SK-N-SH treated with all-trans-retinoic acid at 6 μM for 48 hours (cell line): ENCODE measurements around the gene CFAP73.

Source experiments
- ARNTL ChIP-seq: fragments of 450-650 bp; formaldehyde crosslinking; IDR thresholded peaks from 2 replicates; pipeline ENCODE4 v1.5.0; 2020; ENCODE audit warnings: low read depth, mild to moderate bottlenecking, moderate library complexity, borderline replicate concordance
- ESRRG ChIP-seq: fragments of 250-450 bp; sonication (Bioruptor Pico); IDR thresholded peaks from 2 replicates; pipeline ENCODE4 v1.6.1; 2021; ENCODE audit warnings: mild to moderate bottlenecking
- ISL1 ChIP-seq: fragments of 250-450 bp; sonication (Bioruptor Pico); IDR thresholded peaks from 2 replicates; pipeline ENCODE4 v2.1.2; 2022; ENCODE audit warnings: mild to moderate bottlenecking, moderate library complexity
- OSR1 ChIP-seq: fragments of 250-450 bp; sonication (Bioruptor Pico); IDR thresholded peaks from 2 replicates; pipeline ENCODE4 v1.8.0; 2022; ENCODE audit warnings: moderate library complexity, mild to moderate bottlenecking, inconsistent platforms
- RARB ChIP-seq: fragments of 250-450 bp; sonication (Bioruptor Pico); IDR thresholded peaks from 2 replicates; pipeline ENCODE4 v1.8.0; 2021; ENCODE audit warnings: mild to moderate bottlenecking, moderate library complexity
- ZC3H10 ChIP-seq: fragments of 250-450 bp; sonication (Bioruptor Pico); IDR thresholded peaks from 2 replicates; pipeline ENCODE4 v1.5.1; 2021; ENCODE audit warnings: mild to moderate bottlenecking, moderate library complexity
- ZFP3 ChIP-seq: fragments of 250-450 bp; sonication (Bioruptor Pico); IDR thresholded peaks from 2 replicates; pipeline ENCODE4 v1.5.0; 2020; ENCODE audit warnings: mild to moderate bottlenecking, moderate library complexity
- ZFP30 ChIP-seq: fragments of 450-650 bp; formaldehyde crosslinking; IDR thresholded peaks from 2 replicates; pipeline ENCODE4 v1.5.0; 2022; ENCODE audit warnings: mild to moderate bottlenecking, moderate library complexity
- ZNF565 ChIP-seq: fragments of 450-650 bp; formaldehyde crosslinking; conservative IDR thresholded peaks from 2 replicates; pipeline ENCODE4 v1.5.0; 2020; ENCODE audit warnings: low read depth, mild to moderate bottlenecking, moderate library complexity
- ZNF8 ChIP-seq: fragments of 450-650 bp; formaldehyde crosslinking; IDR thresholded peaks from 2 replicates; pipeline ENCODE4 v1.5.0; 2020; ENCODE audit warnings: mild to moderate bottlenecking, moderate library complexity
- TF ChIP-seq, protein P1 (sequence below): fragments of 250-450 bp; sonication (Bioruptor Pico); IDR thresholded peaks from 2 replicates; pipeline ENCODE4 v1.8.0; 2020; ENCODE audit warnings: mild to moderate bottlenecking, moderate library complexity, borderline replicate concordance
- TF ChIP-seq, protein P2 (sequence below): fragments of 250-450 bp; sonication (Bioruptor Pico); IDR thresholded peaks from 2 replicates; pipeline ENCODE4 v1.8.0; 2021; ENCODE audit warnings: low read depth, mild to moderate bottlenecking, moderate library complexity, borderline replicate concordance
- TF ChIP-seq, protein P3 (sequence below): fragments of 250-450 bp; sonication (Bioruptor Pico); IDR thresholded peaks from 2 replicates; pipeline ENCODE4 v1.5.1; 2020; ENCODE audit warnings: low read depth, mild to moderate bottlenecking, moderate library complexity

DNA sequence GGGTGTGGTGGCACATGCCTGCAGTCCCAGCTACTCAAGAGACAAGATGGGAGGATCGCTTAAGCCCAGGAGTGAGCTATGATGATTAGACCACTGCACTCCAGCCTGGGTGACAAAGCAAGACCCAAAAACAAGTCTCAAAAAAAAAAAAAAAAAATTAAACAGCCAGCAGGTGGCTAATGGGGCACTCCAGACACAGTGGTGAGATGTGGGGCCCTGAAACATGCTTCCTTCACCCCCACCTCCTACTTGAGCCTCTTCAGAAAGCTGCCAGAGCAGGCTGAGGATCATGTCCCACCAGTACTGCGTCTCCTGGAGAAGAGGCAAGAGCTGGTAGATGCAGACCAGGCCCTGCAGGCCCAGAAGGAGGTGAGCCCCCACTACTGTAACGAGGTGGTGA lies 2.1 kb downstream of the CFAP73 start:
- TF ChIP-seq ZNF565 (CRISPR knock-in tag) (no peak), RARB (CRISPR knock-in tag) (no peak), ZFP3 (CRISPR knock-in tag) (no peak), ZC3H10 (no peak), ISL1 (CRISPR knock-in tag) (no peak), ARNTL (CRISPR knock-in tag) (no peak), ESRRG (CRISPR knock-in tag) (no peak), ZNF8 (no peak), OSR1 (CRISPR knock-in tag) (no peak), ZFP30 (CRISPR knock-in tag) (no peak)
- TF ChIP-seq, protein P1, sequence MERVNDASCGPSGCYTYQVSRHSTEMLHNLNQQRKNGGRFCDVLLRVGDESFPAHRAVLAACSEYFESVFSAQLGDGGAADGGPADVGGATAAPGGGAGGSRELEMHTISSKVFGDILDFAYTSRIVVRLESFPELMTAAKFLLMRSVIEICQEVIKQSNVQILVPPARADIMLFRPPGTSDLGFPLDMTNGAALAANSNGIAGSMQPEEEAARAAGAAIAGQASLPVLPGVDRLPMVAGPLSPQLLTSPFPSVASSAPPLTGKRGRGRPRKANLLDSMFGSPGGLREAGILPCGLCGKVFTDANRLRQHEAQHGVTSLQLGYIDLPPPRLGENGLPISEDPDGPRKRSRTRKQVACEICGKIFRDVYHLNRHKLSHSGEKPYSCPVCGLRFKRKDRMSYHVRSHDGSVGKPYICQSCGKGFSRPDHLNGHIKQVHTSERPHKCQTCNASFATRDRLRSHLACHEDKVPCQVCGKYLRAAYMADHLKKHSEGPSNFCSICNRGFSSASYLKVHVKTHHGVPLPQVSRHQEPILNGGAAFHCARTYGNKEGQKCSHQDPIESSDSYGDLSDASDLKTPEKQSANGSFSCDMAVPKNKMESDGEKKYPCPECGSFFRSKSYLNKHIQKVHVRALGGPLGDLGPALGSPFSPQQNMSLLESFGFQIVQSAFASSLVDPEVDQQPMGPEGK: no peak
- TF ChIP-seq, protein P2, sequence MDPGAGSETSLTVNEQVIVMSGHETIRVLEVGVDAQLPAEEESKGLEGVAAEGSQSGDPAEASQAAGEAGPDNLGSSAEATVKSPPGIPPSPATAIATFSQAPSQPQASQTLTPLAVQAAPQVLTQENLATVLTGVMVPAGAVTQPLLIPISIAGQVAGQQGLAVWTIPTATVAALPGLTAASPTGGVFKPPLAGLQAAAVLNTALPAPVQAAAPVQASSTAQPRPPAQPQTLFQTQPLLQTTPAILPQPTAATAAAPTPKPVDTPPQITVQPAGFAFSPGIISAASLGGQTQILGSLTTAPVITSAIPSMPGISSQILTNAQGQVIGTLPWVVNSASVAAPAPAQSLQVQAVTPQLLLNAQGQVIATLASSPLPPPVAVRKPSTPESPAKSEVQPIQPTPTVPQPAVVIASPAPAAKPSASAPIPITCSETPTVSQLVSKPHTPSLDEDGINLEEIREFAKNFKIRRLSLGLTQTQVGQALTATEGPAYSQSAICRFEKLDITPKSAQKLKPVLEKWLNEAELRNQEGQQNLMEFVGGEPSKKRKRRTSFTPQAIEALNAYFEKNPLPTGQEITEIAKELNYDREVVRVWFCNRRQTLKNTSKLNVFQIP: no peak
- TF ChIP-seq, protein P3, sequence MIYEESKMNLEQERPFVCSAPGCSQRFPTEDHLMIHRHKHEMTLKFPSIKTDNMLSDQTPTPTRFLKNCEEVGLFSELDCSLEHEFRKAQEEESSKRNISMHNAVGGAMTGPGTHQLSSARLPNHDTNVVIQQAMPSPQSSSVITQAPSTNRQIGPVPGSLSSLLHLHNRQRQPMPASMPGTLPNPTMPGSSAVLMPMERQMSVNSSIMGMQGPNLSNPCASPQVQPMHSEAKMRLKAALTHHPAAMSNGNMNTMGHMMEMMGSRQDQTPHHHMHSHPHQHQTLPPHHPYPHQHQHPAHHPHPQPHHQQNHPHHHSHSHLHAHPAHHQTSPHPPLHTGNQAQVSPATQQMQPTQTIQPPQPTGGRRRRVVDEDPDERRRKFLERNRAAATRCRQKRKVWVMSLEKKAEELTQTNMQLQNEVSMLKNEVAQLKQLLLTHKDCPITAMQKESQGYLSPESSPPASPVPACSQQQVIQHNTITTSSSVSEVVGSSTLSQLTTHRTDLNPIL (CRISPR knock-in tag): no peak
